Upper lobe of left lung (tissue), 4 donors: ENCODE data around the gene SNX5.

Experiments used
- CTCF ChIP-seq, 6 experiments: fragments of 450-650 bp in 4 of 6; fragments of 200-600 bp in 2 of 6; sonication (generic) in 2 of 6; IDR thresholded peaks; one replicate each; pipeline ENCODE4 v1.5.1; 2016 to 2019; ENCODE audit warnings: antibody characterized with exemption in 6 of 6
- POLR2A ChIP-seq, 4 donors: fragments of 450-650 bp; IDR thresholded peaks; one replicate each; pipeline ENCODE4 v1.5.1; 2016 to 2017; ENCODE audit warnings: antibody characterized with exemption in 4 of 4, mild to moderate bottlenecking in 2 of 4
- POLR2AphosphoS5 ChIP-seq, 2 donors: sonication (generic); formaldehyde crosslinking; IDR thresholded peaks; one replicate each; pipeline ENCODE4 v1.5.1; 2017; ENCODE audit warnings: antibody characterized with exemption in 2 of 2

GRCh38 chr20:17895641-17896171 lies 72.9 kb downstream of the SNX5 start:
- TF ChIP-seq POLR2A (IDR thresholded peaks at IDR 0.05): no peak
- no peak for TF ChIP-seq CTCF (IDR thresholded peaks at IDR 0.05)
- TF ChIP-seq POLR2AphosphoS5 (IDR thresholded peaks at IDR 0.05): peak; percentile 47 to 53
